ENCODE measurements around the gene ACAN. TPM values are rescaled to one million over a fixed set of nuclear protein-coding genes. Genes with fewer than 3 reads are reported as not detected.
A peak's percentile ranks its signal among the peaks of the same experiment; 100 is the strongest.

The ACAN gene
- total RNA-seq, 2 experiments from 2014 or later = not detected

- ChIA-PET CTCF (interaction anchor here (0.6 to 4.8 kb wide), 65 partner anchors 10 to 439 kb away, joined by 3 to 50 read pairs (median 4); partner anchors contain the start of genes HAPLN3, ISG20, MFGE8 and MRPL46), POLR2A (interaction anchor here (0.8 to 2.1 kb wide), 4 partner anchors 9 to 209 kb away, joined by 3 to 4 read pairs (median 4); no protein-coding TSS in a partner anchor)
- ATAC-seq = peak; percentile 98
- TF ChIP-seq CTCF (IDR thresholded peaks at IDR 0.05) = peak; percentile 84
- DNase-seq = peak; percentile 96
- Mint-ChIP-seq H3K4me3 (no peak overlapping the region), H3K27me3 (no peaks in the 10 kb centered on the region), H3K27ac (peak overlapping the region; percentile 69), H3K36me3 (ENCODE audit: low read depth) (peaks cover 2% of the 10 kb centered on the region), H3K4me1 (ENCODE audit: low read depth) (peaks cover 22% of the 10 kb centered on the region), H3K9me3 (no peaks in the 10 kb centered on the region)
- intact Hi-C loops (cut with micrococcal nuclease) = loop anchor here (5.0 to 10.0 kb wide), 2 partner anchors 113 to 270 kb away; no protein-coding TSS in a partner anchor
Measured at GRCh38 chr15:88904624-88905327, 101.5 kb downstream of the ACAN start.

GRCh38 chr15:88905576-88905975 is 102.3 kb downstream of the ACAN start:
- POLR2A ChIA-PET = interaction anchor here (0.8 to 2.1 kb wide), 2 partner anchors 10 to 12 kb away, joined by 3 to 4 read pairs; no protein-coding TSS in a partner anchor
- H3K4me1 Mint-ChIP-seq (ENCODE audit: low read depth) = peaks cover 22% of the 10 kb centered on the region
- intact Hi-C loops (cut with micrococcal nuclease) = loop anchor here (10.0 kb wide), 1 partner anchor 269 kb away; no protein-coding TSS in a partner anchor
- no peaks in the 10 kb centered on the region for H3K27me3 Mint-ChIP-seq
- no peak overlapping the region for H3K27ac Mint-ChIP-seq
- peaks cover 2% of the 10 kb centered on the region for H3K36me3 Mint-ChIP-seq (ENCODE audit: low read depth)
- TF ChIP-seq CTCF (IDR thresholded peaks at IDR 0.05) = no peak
- no peaks in the 10 kb centered on the region for H3K9me3 Mint-ChIP-seq
- CTCF ChIA-PET = interaction anchor here (0.8 to 4.8 kb wide), 28 partner anchors 9 to 266 kb away, joined by 3 to 50 read pairs (median 8); partner anchors contain the start of genes HAPLN3 and MFGE8
- ATAC-seq = no peak
- H3K4me3 Mint-ChIP-seq = no peak overlapping the region
- DNase-seq = no peak

- POLR2A ChIA-PET = interaction anchor here (2.1 kb wide), 1 partner anchor 13 kb away, joined by 4 read pairs; no protein-coding TSS in a partner anchor
- Mint-ChIP-seq H3K4me1 (ENCODE audit: low read depth) (peaks cover 22% of the 10 kb centered on the region), H3K27ac (no peak overlapping the region), H3K4me3 (no peak overlapping the region), H3K36me3 (ENCODE audit: low read depth) (peaks cover 2% of the 10 kb centered on the region), H3K9me3 (no peaks in the 10 kb centered on the region), H3K27me3 (no peaks in the 10 kb centered on the region)
- ATAC-seq (no peak), DNase-seq (no peak)
- TF ChIP-seq CTCF (IDR thresholded peaks at IDR 0.05) = no peak
- intact Hi-C loops (cut with micrococcal nuclease) = loop anchor here (10.0 kb wide), 1 partner anchor 269 kb away; no protein-coding TSS in a partner anchor
- CTCF ChIA-PET = interaction anchor here (0.8 to 4.8 kb wide), 10 partner anchors 8 to 224 kb away, joined by 3 to 50 read pairs (median 13); partner anchors contain the start of genes HAPLN3 and MFGE8
Measured at GRCh38 chr15:88906130-88906529, 102.9 kb downstream of the ACAN start.

- no peak overlapping the region for H3K27ac Mint-ChIP-seq
Measured at GRCh38 chr15:88906551-88906950, 103.3 kb downstream of the ACAN start.

More at GRCh38 chr15:88906551-88906950, 103.3 kb downstream of the ACAN start:
- H3K4me3 Mint-ChIP-seq = no peak overlapping the region
- POLR2A ChIA-PET = interaction anchor here (2.1 kb wide), 1 partner anchor 13 kb away, joined by 4 read pairs; no protein-coding TSS in a partner anchor
- CTCF ChIA-PET = interaction anchor here (2.3 to 4.8 kb wide), 4 partner anchors 8 to 223 kb away, joined by 8 to 50 read pairs (median 23); partner anchors contain the start of genes HAPLN3 and MFGE8
- H3K9me3 Mint-ChIP-seq = no peaks in the 10 kb centered on the region
- intact Hi-C loops (cut with micrococcal nuclease) = loop anchor here (10.0 kb wide), 1 partner anchor 268 kb away; no protein-coding TSS in a partner anchor
- DNase-seq (no peak), ATAC-seq (no peak)
- no peak for TF ChIP-seq CTCF (IDR thresholded peaks at IDR 0.05)
- H3K27me3 Mint-ChIP-seq = no peaks in the 10 kb centered on the region
- peaks cover 2% of the 10 kb centered on the region for H3K36me3 Mint-ChIP-seq (ENCODE audit: low read depth)
- H3K4me1 Mint-ChIP-seq (ENCODE audit: low read depth) = peaks cover 22% of the 10 kb centered on the region

Measured in activated CD8-positive, alpha-beta T cell treated with anti-CD3 and anti-CD28 coated beads for 36 hours (primary cell).